DMS114 treated with DMSO at 0.1 percent for 48 hours (cell line): ENCODE measurements around the gene P3H3.
"Not testable (repeated sequence)": the region's sequence is repeated elsewhere in the genome, so short reads cannot be mapped to it uniquely, and the experiment has no call there.

Experiments
- DNase-seq: peaks from one replicate; lab custom pipeline; 2025; ENCODE audit not compliant: unreplicated experiment; lab: John Stamatoyannopoulos, UW

Gene P3H3

GRCh38 chr12:6887460-6887859 lies 59.3 kb downstream of the P3H3 start:
- DNase-seq = no peak

DNA sequence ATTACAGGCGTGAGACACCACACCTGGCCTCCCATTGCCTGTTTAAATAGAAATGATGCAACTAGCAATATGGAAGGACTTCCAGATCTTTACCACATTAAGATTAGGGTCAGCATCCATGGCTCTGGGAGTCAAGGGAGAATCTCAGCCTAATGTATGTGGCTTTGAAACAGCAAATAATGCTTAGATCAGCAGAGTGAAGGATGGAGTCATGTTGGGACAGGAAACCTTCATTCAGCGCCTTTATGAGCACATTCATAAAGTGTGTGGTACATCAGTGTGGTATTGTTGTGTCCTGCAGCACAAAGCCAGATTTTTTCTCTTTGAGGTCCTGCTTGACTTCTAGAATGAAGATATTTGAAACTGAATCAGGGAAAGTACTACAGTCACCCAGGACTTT lies 60.2 kb downstream of the P3H3 start:
- DNase-seq = no peak

GRCh38 chr12:6888794-6889193 lies 60.6 kb downstream of the P3H3 start:
- DNase-seq = not testable (repeated sequence)
